Lung (tissue), 12 donors: Measurements from ENCODE around the gene DDX55. TPM values are rescaled to one million over a fixed set of nuclear protein-coding genes. Genes with fewer than 3 reads are reported as not detected.

ENCODE experiments used
- ATAC-seq: fragments of 200-7000 bp; cut with Tn5 transposase; one replicate; pipeline ENCODE4 v1.9.1; 2020; ENCODE audit warnings: moderate number of reproducible peaks; ENCODE audit not compliant: insufficient read depth, low FRiP score
- DNase-seq, 3 donors: peaks; one replicate each; pipeline ENCODE4 v3.0.0-alpha.2; 2013 to 2017
- H3K27ac ChIP-seq, 2 donors: one replicate each; pipeline ENCODE4 v1.5.1; 2013; ENCODE audit warnings: mild to moderate bottlenecking in 2 of 2, moderate library complexity in 2 of 2, control low read depth in 1 of 2, inconsistent platforms in 1 of 2, low read depth in 1 of 2, low read length in 1 of 2
- H3K27me3 ChIP-seq, 3 donors: one replicate each; pipeline ENCODE4 v1.5.1; 2013; ENCODE audit warnings: low read length in 2 of 3; ENCODE audit not compliant: control insufficient read depth in 3 of 3, insufficient read depth in 3 of 3
- H3K36me3 ChIP-seq, 4 donors: one replicate each; pipeline ENCODE4 v1.5.1; 2013; ENCODE audit warnings: low read length in 4 of 4, mild to moderate bottlenecking in 1 of 4, moderate library complexity in 1 of 4; ENCODE audit not compliant: control insufficient read depth in 4 of 4, insufficient read depth in 4 of 4
- H3K4me1 ChIP-seq, 5 donors: one replicate each; pipeline ENCODE4 v1.5.1; 2013; ENCODE audit warnings: low read length in 5 of 5, mild to moderate bottlenecking in 2 of 5, moderate library complexity in 1 of 5; ENCODE audit not compliant: control insufficient read depth in 5 of 5, insufficient read depth in 5 of 5
- H3K4me3 ChIP-seq: one replicate; pipeline ENCODE4 v1.5.1; 2013; ENCODE audit warnings: mild to moderate bottlenecking, control low read depth, moderate library complexity
- H3K9ac ChIP-seq, 2 donors: one replicate each; pipeline ENCODE4 v1.5.1; 2013; ENCODE audit warnings: low read length in 2 of 2, control low read depth in 1 of 2; ENCODE audit not compliant: insufficient read depth in 1 of 2
- H3K9me3 ChIP-seq, 4 donors: one replicate each; pipeline ENCODE4 v1.5.1; 2013; ENCODE audit warnings: low read length in 3 of 4, mild to moderate bottlenecking in 1 of 4, moderate library complexity in 1 of 4; ENCODE audit not compliant: control insufficient read depth in 4 of 4, insufficient read depth in 3 of 4
- WGBS, 2 donors: extraction: QIAGEN DNeasy Blood & Tissue Kit; methylation state at CpG; one replicate each; pipeline ENCODE4 v1.1.7; 2013; 5-methylcytosine and 5-hydroxymethylcytosine counted together
- polyA plus RNA-seq, 2 donors: library from polyadenylated mRNA; stranded (reverse); fragments of 200-250 nt; gene quantifications; one replicate each; pipeline ENCODE4 v1.2.1, GENCODE V29; 2013
- total RNA-seq, 2 donors: library from RNA; depleted of rRNA in 1 of 2; stranded (reverse); fragments of >200 nt in 1 of 2; gene quantifications; one replicate each; pipeline ENCODE4 v1.2.1, GENCODE V29; 2014 to 2021
- TF ChIP-seq, protein P1 (sequence below): IDR thresholded peaks from 2 replicates; pipeline ENCODE4 v1.5.1; 2012; ENCODE audit warnings: mild to moderate bottlenecking; ENCODE audit errors: control extremely low read depth, extremely low read depth
- donor health status: control.
- donor health status: control.
- donor health status: Bipolar disorder and iron deficiency.
- donor health status: healthy.
- donor health status: DM: yes; HTN: yes; CAD: no.

Gene DDX55
- total and polyA plus RNA-seq, 4 donors = 13.3 to 22.3 (median 18.1) TPM

DNA sequence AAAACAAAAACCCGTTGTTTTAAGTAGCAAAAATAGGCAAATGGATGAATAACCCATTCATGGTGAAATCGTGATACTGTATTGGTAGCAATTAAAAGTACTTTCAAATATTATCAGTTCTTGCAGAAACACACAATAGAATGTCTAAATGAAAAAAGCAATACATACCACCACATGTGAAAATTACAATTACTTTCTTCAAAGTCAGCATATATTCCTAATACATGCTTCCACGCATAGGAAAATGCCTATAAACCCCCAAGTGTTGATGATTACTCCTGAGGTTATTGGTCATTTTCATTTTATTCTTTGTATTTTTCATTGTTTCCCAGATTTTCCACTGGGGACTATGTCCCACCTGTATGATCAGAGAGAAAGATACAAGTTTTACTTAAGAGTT lies 15.2 kb downstream of the DDX55 start:
- Histone ChIP-seq H3K4me1 (no peaks in the 10 kb centered on the region), H3K27me3 (no peaks in the 10 kb centered on the region), H3K36me3 (peaks cover 34 to 62% (median 44%) of the 10 kb centered on the region in 4 donors), H3K27ac (no peak overlapping the region), H3K9ac (no peak overlapping the region), H3K9me3 (no peaks in the 10 kb centered on the region), H3K4me3 (no peak overlapping the region)
- TF ChIP-seq, protein P1, sequence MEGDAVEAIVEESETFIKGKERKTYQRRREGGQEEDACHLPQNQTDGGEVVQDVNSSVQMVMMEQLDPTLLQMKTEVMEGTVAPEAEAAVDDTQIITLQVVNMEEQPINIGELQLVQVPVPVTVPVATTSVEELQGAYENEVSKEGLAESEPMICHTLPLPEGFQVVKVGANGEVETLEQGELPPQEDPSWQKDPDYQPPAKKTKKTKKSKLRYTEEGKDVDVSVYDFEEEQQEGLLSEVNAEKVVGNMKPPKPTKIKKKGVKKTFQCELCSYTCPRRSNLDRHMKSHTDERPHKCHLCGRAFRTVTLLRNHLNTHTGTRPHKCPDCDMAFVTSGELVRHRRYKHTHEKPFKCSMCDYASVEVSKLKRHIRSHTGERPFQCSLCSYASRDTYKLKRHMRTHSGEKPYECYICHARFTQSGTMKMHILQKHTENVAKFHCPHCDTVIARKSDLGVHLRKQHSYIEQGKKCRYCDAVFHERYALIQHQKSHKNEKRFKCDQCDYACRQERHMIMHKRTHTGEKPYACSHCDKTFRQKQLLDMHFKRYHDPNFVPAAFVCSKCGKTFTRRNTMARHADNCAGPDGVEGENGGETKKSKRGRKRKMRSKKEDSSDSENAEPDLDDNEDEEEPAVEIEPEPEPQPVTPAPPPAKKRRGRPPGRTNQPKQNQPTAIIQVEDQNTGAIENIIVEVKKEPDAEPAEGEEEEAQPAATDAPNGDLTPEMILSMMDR = no peak
- 94 to 96% methylated on average over 3 of the region's 3 CpGs for WGBS, 2 donors
- DNase-seq (no peak), ATAC-seq (no peak)

DNA sequence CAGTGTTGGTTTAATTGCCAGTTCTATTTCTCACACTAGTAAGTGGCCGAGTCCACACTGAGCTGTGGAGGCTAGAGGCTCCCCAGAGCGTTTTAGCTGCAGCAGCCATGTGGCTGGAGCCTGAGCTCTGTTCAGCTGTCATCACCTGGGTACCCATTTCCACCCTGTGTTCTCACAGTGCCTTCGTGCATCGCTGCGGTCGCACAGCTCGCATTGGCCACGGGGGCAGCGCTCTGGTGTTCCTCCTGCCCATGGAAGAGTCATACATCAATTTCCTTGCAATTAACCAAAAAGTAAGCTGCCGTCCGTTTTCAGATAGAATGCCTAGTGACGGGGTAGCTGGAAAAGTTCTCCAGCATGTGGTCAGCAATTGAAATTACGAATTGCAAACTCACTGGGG lies 15.7 kb downstream of the DDX55 start:
- Histone ChIP-seq H3K27me3 (no peaks in the 10 kb centered on the region), H3K36me3 (peaks cover 34 to 59% (median 45%) of the 10 kb centered on the region in 4 donors), H3K27ac (no peak overlapping the region), H3K4me3 (no peak overlapping the region), H3K4me1 (no peaks in the 10 kb centered on the region), H3K9me3 (no peaks in the 10 kb centered on the region), H3K9ac (no peak overlapping the region)
- TF ChIP-seq, protein P1 = no peak
- DNase-seq (no peak), ATAC-seq (no peak)
- WGBS, 2 donors = 91 to 93% methylated on average over 13 of the region's 13 CpGs

DNA sequence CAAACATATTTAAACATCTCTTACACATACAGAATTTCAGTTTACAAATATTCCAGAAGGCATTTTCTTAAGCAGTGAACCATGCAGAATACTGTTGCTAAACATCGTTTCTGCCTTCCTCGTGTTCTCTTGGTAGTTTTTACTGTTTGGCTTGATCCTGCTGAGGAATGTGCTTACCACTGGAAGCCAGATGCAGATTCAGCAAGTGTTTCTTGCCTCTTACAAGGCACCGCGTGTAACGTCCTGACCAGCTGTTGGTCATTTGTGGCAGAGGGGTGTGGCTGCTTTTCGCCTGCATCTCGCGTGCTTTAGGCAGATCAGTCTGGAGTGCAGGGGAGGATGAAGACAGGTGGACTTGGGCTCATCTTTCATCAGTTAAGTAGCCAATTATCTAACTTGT lies 19.2 kb downstream of the DDX55 start:
- no peak overlapping the region for H3K27ac ChIP-seq
- TF ChIP-seq, protein P1 = no peak
- no peak overlapping the region for H3K9ac ChIP-seq
- H3K4me3 ChIP-seq = no peak overlapping the region
- peaks cover 25 to 51% (median 44%) of the 10 kb centered on the region in 4 donors for H3K36me3 ChIP-seq
- 79 to 89% methylated on average over 8 of the region's 8 CpGs for WGBS, 2 donors
- ATAC-seq (no peak), DNase-seq (no peak)
- no peaks in the 10 kb centered on the region for H3K27me3 ChIP-seq
- H3K4me1 ChIP-seq = no peaks in the 10 kb centered on the region
- no peaks in the 10 kb centered on the region for H3K9me3 ChIP-seq
